ENCODE results near the gene BCL2.

Gene BCL2

GRCh38 chr18:63210521-63210920 lies 109.0 kb downstream of the BCL2 start:
- no peak for DNase-seq
- no peak overlapping the region for H3K27ac Mint-ChIP-seq
- TF ChIP-seq CTCF (IDR thresholded peaks at IDR 0.05) = no peak
- peaks cover 11% of the 10 kb centered on the region for H3K27me3 Mint-ChIP-seq (ENCODE audit: low read depth, poor library complexity)
- H3K9me3 Mint-ChIP-seq = no peaks in the 10 kb centered on the region
- H3K4me3 Mint-ChIP-seq = no peak overlapping the region
- H3K36me3 Mint-ChIP-seq (ENCODE audit: low read depth) = peaks cover 11% of the 10 kb centered on the region
- H3K4me1 Mint-ChIP-seq = peaks cover 48% of the 10 kb centered on the region

- peaks cover 52% of the 10 kb centered on the region for H3K4me1 Mint-ChIP-seq
- H3K9me3 Mint-ChIP-seq = no peaks in the 10 kb centered on the region
- H3K27me3 Mint-ChIP-seq (ENCODE audit: low read depth, poor library complexity) = peaks cover 11% of the 10 kb centered on the region
- no peak overlapping the region for H3K4me3 Mint-ChIP-seq
- no peaks in the 10 kb centered on the region for H3K36me3 Mint-ChIP-seq (ENCODE audit: low read depth)
- no peak for DNase-seq
- H3K27ac Mint-ChIP-seq = no peak overlapping the region
- TF ChIP-seq CTCF (IDR thresholded peaks at IDR 0.05) = no peak
Observed at GRCh38 chr18:63208676-63209075, 110.9 kb downstream of the BCL2 start.

GRCh38 chr18:63207835-63208234 lies 111.7 kb downstream of the BCL2 start:
- Mint-ChIP-seq H3K27me3 (ENCODE audit: low read depth, poor library complexity) (peaks cover 11% of the 10 kb centered on the region), H3K27ac (no peak overlapping the region), H3K9me3 (no peaks in the 10 kb centered on the region), H3K4me3 (no peak overlapping the region), H3K36me3 (ENCODE audit: low read depth) (no peaks in the 10 kb centered on the region), H3K4me1 (peaks cover 56% of the 10 kb centered on the region)
- no peak for DNase-seq
- TF ChIP-seq CTCF (IDR thresholded peaks at IDR 0.05) = no peak

GRCh38 chr18:63207143-63207790 lies 112.3 kb downstream of the BCL2 start:
- Mint-ChIP-seq H3K4me1 (peaks cover 61% of the 10 kb centered on the region), H3K4me3 (no peak overlapping the region), H3K36me3 (ENCODE audit: low read depth) (no peaks in the 10 kb centered on the region), H3K27me3 (ENCODE audit: low read depth, poor library complexity) (peaks cover 11% of the 10 kb centered on the region), H3K9me3 (no peaks in the 10 kb centered on the region), H3K27ac (peak overlapping the region; percentile 14)
- TF ChIP-seq CTCF (IDR thresholded peaks at IDR 0.05) = no peak
- DNase-seq = no peak

GRCh38 chr18:63206433-63207142 lies 113.0 kb downstream of the BCL2 start:
- TF ChIP-seq CTCF (IDR thresholded peaks at IDR 0.05) = no peak
- Mint-ChIP-seq H3K4me1 (peaks cover 62% of the 10 kb centered on the region), H3K4me3 (no peak overlapping the region), H3K36me3 (ENCODE audit: low read depth) (no peaks in the 10 kb centered on the region), H3K9me3 (no peaks in the 10 kb centered on the region), H3K27ac (peak overlapping the region; percentile 14), H3K27me3 (ENCODE audit: low read depth, poor library complexity) (peaks cover 11% of the 10 kb centered on the region)
- no peak for DNase-seq

Measured in nephron progenitor cell (in vitro differentiated cells).